HepG2 (cell line): Measurements from ENCODE around the gene ZBTB43. TPM values are rescaled to one million over a fixed set of nuclear protein-coding genes. Genes with fewer than 3 reads are reported as not detected.
A peak's percentile ranks its signal among the peaks of the same experiment; 100 is the strongest.

Experiments used
- CBFB ChIP-seq: sonication (generic); formaldehyde crosslinking; IDR thresholded peaks from 2 replicates; pipeline ENCODE4 v1.4.0; 2020; ENCODE audit warnings: missing genetic modification reagents
- CEBPG ChIP-seq: IDR thresholded peaks from 2 replicates; pipeline ENCODE4 v1.6.1; 2016
- FOXJ3 ChIP-seq: sonication (generic); formaldehyde crosslinking; IDR thresholded peaks from 2 replicates; pipeline ENCODE4 v1.4.0; 2020; ENCODE audit warnings: missing genetic modification reagents, mild to moderate bottlenecking, borderline replicate concordance
- GPN1 ChIP-seq: sonication (generic); formaldehyde crosslinking; IDR thresholded peaks from 2 replicates; pipeline ENCODE4 v1.5.1; 2020; ENCODE audit warnings: missing genetic modification reagents, borderline replicate concordance
- KLF16 ChIP-seq, 2 experiments: sonication (generic) in 1 of 2; formaldehyde crosslinking in 1 of 2; IDR thresholded peaks; 2 replicates each; pipeline versions ENCODE4 v1.6.1 to v1.8.0; 2016 to 2023; ENCODE audit warnings: missing genetic modification reagents in 2 of 2, missing compliant biosample characterization in 1 of 2
- NR2F2 ChIP-seq: IDR thresholded peaks from 2 replicates; pipeline ENCODE4 v1.6.1; 2012; ENCODE audit warnings: low read depth, inconsistent platforms, borderline replicate concordance
- PHF21A ChIP-seq: sonication (generic); formaldehyde crosslinking; IDR thresholded peaks from 2 replicates; pipeline ENCODE4 v1.5.0; 2020; ENCODE audit warnings: mild to moderate bottlenecking, missing genetic modification reagents
- SAFB2 ChIP-seq: sonication (generic); formaldehyde crosslinking; IDR thresholded peaks from 2 replicates; pipeline ENCODE4 v1.5.1; 2020; ENCODE audit warnings: missing genetic modification reagents, low read depth, mild to moderate bottlenecking, borderline replicate concordance
- SOX6 ChIP-seq, 2 experiments: fragments of 450-650 bp in 1 of 2; sonication (generic) in 1 of 2; formaldehyde crosslinking in 1 of 2; IDR thresholded peaks; 2 replicates each; pipeline versions ENCODE4 v1.4.0 to v1.6.1; 2017 to 2020; ENCODE audit warnings: antibody characterized with exemption in 1 of 2, mild to moderate bottlenecking in 1 of 2, missing genetic modification reagents in 1 of 2
- TCF12 ChIP-seq, 2 experiments: fragments of 450-650 bp in 1 of 2; sonication (generic) in 1 of 2; formaldehyde crosslinking in 1 of 2; IDR thresholded peaks; 2 replicates each; pipeline versions ENCODE4 v1.6.1 to v1.8.0; 2017 to 2022; ENCODE audit warnings: antibody characterized with exemption in 1 of 2, mild to moderate bottlenecking in 1 of 2, missing genetic modification reagents in 1 of 2, moderate library complexity in 1 of 2
- ZNF207 ChIP-seq: fragments of 450-650 bp; IDR thresholded peaks from 2 replicates; pipeline ENCODE4 v1.6.1; 2016; ENCODE audit warnings: antibody characterized with exemption, borderline replicate concordance
- ZNF720 ChIP-seq: sonication (generic); formaldehyde crosslinking; IDR thresholded peaks from 2 replicates; pipeline ENCODE4 v1.4.0; 2020; ENCODE audit warnings: missing genetic modification reagents
- ZSCAN21 ChIP-seq: sonication (generic); formaldehyde crosslinking; IDR thresholded peaks from 2 replicates; pipeline ENCODE4 v1.8.0; 2022; ENCODE audit warnings: mild to moderate bottlenecking, missing genetic modification reagents, moderate library complexity, borderline replicate concordance
- polyA plus RNA-seq, 8 experiments: library from polyadenylated mRNA; depleted of rRNA in 3 of 8; stranded (reverse) in 7 of 8; unstranded in 1 of 8; fragments of >200 nt; fragmentation: Illumina TruSeq in 4 of 8; extraction: Trizol in 4 of 8; gene quantifications; 2 replicates each; pipeline versions ENCODE4 v1.2.1 to v1.2.3, GENCODE V29; 2011 to 2016; ENCODE audit warnings: low read depth in 4 of 8, missing spikeins in 1 of 8, mixed read lengths in 1 of 8; ENCODE audit not compliant: insufficient read depth in 1 of 8
- total RNA-seq, 5 experiments: library from RNA; depleted of rRNA; stranded (reverse); fragments of >200 nt; fragmentation: Illumina TruSeq; extraction: Trizol; gene quantifications; 2 replicates each; pipeline ENCODE4 v1.2.3, GENCODE V29; 2016; ENCODE audit warnings: low read depth in 1 of 5
- TF ChIP-seq, protein P1 (sequence below): sonication (generic); formaldehyde crosslinking; IDR thresholded peaks from 2 replicates; pipeline ENCODE4 v1.5.0; 2020; ENCODE audit warnings: mild to moderate bottlenecking, missing genetic modification reagents, borderline replicate concordance
- TF ChIP-seq, protein P2 (sequence below), 2 experiments: fragments of 450-650 bp in 1 of 2; sonication (generic) in 1 of 2; formaldehyde crosslinking; IDR thresholded peaks; 2 replicates each; pipeline versions ENCODE4 v1.5.0 to v1.8.0; 2020 to 2022; ENCODE audit warnings: mild to moderate bottlenecking in 1 of 2, missing genetic modification reagents in 1 of 2
- TF ChIP-seq, protein P3 (sequence below): sonication (generic); formaldehyde crosslinking; IDR thresholded peaks from 2 replicates; pipeline ENCODE4 v1.5.1; 2020; ENCODE audit warnings: mild to moderate bottlenecking, missing genetic modification reagents, borderline replicate concordance
- TF ChIP-seq, protein P4 (sequence below): sonication (generic); formaldehyde crosslinking; IDR thresholded peaks from 2 replicates; pipeline ENCODE4 v1.4.0; 2020; ENCODE audit warnings: mild to moderate bottlenecking, missing genetic modification reagents

The ZBTB43 gene
- total and polyA plus RNA-seq, 2 of the 13 experiments (the other 11 are each of a cell fraction or from before 2014, with no cell fraction given): 7.1 to 31.4 TPM

DNA sequence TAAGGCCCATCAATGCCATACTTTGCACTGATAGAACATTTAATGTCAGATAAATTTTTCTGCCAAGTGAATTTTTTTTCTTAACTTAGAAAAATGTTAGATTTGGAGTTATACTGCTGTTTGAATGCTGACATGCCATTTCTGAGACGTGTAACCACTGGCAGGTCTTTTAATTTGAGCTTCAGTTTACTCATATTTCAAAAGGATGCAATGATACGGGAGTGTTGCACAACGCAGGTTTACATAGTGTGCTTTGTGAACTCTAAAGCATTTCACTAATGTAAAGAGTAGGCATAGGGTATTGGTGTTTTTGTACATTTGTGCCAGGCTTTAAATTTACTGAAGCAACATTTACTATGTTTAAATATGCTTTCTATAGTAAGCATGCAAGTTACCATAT lies 4.2 kb downstream of the ZBTB43 start (continued):
- TF ChIP-seq, protein P1, sequence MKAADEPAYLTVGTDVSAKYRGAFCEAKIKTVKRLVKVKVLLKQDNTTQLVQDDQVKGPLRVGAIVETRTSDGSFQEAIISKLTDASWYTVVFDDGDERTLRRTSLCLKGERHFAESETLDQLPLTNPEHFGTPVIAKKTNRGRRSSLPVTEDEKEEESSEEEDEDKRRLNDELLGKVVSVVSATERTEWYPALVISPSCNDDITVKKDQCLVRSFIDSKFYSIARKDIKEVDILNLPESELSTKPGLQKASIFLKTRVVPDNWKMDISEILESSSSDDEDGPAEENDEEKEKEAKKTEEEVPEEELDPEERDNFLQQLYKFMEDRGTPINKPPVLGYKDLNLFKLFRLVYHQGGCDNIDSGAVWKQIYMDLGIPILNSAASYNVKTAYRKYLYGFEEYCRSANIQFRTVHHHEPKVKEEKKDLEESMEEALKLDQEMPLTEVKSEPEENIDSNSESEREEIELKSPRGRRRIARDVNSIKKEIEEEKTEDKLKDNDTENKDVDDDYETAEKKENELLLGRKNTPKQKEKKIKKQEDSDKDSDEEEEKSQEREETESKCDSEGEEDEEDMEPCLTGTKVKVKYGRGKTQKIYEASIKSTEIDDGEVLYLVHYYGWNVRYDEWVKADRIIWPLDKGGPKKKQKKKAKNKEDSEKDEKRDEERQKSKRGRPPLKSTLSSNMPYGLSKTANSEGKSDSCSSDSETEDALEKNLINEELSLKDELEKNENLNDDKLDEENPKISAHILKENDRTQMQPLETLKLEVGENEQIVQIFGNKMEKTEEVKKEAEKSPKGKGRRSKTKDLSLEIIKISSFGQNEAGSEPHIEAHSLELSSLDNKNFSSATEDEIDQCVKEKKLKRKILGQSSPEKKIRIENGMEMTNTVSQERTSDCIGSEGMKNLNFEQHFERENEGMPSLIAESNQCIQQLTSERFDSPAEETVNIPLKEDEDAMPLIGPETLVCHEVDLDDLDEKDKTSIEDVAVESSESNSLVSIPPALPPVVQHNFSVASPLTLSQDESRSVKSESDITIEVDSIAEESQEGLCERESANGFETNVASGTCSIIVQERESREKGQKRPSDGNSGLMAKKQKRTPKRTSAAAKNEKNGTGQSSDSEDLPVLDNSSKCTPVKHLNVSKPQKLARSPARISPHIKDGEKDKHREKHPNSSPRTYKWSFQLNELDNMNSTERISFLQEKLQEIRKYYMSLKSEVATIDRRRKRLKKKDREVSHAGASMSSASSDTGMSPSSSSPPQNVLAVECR (CRISPR knock-in tag): no peak; the same call in 1 of the 2 replicates
- TF ChIP-seq GPN1 (CRISPR knock-in tag) (no peak), ZSCAN21 (CRISPR knock-in tag) (no peak), SOX6 (IDR thresholded peaks at IDR 0.05) (no peak), SOX6 (CRISPR knock-in tag; IDR thresholded peaks at IDR 0.05) (peak; percentile 70), CBFB (no peak), CEBPG (peak; percentile 98), KLF16 (CRISPR knock-in tag; IDR thresholded peaks at IDR 0.05) (peak in 1 of 2 experiments; percentile 75; a peak in 1 of 4 replicates), SAFB2 (CRISPR knock-in tag) (no peak), TCF12 (IDR thresholded peaks at IDR 0.05) (no peak), TCF12 (CRISPR knock-in tag; IDR thresholded peaks at IDR 0.05) (no peak), ZNF207 (no peak), NR2F2 (no peak), FOXJ3 (CRISPR knock-in tag) (peak; percentile 73; the same call in 1 of the 2 replicates), PHF21A (CRISPR knock-in tag) (no peak), ZNF720 (CRISPR knock-in tag) (no peak)
- TF ChIP-seq, protein P2, sequence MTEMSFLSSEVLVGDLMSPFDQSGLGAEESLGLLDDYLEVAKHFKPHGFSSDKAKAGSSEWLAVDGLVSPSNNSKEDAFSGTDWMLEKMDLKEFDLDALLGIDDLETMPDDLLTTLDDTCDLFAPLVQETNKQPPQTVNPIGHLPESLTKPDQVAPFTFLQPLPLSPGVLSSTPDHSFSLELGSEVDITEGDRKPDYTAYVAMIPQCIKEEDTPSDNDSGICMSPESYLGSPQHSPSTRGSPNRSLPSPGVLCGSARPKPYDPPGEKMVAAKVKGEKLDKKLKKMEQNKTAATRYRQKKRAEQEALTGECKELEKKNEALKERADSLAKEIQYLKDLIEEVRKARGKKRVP (CRISPR knock-in tag; IDR thresholded peaks at IDR 0.05): peak in 1 of 2 experiments; percentile 97; a peak in 2 of 4 replicates
- TF ChIP-seq, protein P3, sequence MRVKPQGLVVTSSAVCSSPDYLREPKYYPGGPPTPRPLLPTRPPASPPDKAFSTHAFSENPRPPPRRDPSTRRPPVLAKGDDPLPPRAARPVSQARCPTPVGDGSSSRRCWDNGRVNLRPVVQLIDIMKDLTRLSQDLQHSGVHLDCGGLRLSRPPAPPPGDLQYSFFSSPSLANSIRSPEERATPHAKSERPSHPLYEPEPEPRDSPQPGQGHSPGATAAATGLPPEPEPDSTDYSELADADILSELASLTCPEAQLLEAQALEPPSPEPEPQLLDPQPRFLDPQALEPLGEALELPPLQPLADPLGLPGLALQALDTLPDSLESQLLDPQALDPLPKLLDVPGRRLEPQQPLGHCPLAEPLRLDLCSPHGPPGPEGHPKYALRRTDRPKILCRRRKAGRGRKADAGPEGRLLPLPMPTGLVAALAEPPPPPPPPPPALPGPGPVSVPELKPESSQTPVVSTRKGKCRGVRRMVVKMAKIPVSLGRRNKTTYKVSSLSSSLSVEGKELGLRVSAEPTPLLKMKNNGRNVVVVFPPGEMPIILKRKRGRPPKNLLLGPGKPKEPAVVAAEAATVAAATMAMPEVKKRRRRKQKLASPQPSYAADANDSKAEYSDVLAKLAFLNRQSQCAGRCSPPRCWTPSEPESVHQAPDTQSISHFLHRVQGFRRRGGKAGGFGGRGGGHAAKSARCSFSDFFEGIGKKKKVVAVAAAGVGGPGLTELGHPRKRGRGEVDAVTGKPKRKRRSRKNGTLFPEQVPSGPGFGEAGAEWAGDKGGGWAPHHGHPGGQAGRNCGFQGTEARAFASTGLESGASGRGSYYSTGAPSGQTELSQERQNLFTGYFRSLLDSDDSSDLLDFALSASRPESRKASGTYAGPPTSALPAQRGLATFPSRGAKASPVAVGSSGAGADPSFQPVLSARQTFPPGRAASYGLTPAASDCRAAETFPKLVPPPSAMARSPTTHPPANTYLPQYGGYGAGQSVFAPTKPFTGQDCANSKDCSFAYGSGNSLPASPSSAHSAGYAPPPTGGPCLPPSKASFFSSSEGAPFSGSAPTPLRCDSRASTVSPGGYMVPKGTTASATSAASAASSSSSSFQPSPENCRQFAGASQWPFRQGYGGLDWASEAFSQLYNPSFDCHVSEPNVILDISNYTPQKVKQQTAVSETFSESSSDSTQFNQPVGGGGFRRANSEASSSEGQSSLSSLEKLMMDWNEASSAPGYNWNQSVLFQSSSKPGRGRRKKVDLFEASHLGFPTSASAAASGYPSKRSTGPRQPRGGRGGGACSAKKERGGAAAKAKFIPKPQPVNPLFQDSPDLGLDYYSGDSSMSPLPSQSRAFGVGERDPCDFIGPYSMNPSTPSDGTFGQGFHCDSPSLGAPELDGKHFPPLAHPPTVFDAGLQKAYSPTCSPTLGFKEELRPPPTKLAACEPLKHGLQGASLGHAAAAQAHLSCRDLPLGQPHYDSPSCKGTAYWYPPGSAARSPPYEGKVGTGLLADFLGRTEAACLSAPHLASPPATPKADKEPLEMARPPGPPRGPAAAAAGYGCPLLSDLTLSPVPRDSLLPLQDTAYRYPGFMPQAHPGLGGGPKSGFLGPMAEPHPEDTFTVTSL (CRISPR knock-in tag): peak; percentile 52; the same call in 1 of the 2 replicates
- TF ChIP-seq, protein P4, sequence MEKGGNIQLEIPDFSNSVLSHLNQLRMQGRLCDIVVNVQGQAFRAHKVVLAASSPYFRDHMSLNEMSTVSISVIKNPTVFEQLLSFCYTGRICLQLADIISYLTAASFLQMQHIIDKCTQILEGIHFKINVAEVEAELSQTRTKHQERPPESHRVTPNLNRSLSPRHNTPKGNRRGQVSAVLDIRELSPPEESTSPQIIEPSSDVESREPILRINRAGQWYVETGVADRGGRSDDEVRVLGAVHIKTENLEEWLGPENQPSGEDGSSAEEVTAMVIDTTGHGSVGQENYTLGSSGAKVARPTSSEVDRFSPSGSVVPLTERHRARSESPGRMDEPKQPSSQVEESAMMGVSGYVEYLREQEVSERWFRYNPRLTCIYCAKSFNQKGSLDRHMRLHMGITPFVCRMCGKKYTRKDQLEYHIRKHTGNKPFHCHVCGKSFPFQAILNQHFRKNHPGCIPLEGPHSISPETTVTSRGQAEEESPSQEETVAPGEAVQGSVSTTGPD (CRISPR knock-in tag): no peak
